Stimulated activated CD4-positive, alpha-beta T cell treated with anti-CD3 and anti-CD28 coated beads, Interleukin-4, amount 100 ng/mL, for 48 hours (primary cell): ENCODE measurements around the gene DACH1.

Experiments
- DNase-seq, 2 donors: peaks; one replicate each; pipeline ENCODE4 v3.0.0-alpha.2; 2020; ENCODE audit warnings: low read depth in 2 of 2

The DACH1 gene

DNA sequence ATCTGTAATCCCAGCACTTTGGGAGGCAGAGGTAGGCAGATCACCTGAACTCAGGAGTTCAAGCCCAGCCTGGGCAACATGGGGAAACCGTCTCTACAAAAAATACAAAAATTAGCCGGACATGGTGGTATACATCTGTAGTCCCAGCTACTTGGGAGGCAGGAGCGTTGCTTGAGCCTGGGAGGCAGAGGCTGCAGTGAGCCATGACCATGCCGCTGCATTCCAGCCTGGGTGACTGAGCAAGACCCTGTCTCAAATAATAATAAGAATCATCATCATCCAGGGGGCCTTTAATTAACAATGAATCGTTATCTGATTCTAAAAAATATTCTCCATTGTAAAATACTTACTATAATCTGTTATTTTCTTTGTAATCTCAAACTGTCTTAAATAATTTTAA is 283.4 kb downstream of the DACH1 start:
- no peak for DNase-seq

DNA sequence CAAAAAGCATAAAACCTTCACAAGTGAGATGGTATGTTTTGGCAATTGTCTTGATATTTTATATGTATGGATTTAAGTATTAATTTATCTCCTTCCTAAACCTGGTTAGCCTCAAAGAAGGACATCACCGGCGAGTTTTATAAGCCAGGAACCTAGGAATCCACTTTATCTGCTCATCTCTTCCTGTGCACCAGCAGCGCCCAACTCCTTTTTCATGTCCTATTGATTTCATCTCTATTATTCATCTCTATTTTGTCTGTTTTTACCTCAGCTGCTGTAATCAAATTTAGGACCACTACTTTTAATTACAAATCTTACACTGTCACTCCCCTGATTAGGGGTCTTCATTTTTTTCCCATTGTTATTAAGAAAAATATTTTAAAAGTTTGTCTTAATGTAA is 286.4 kb downstream of the DACH1 start:
- no peak for DNase-seq

GRCh38 chr13:71578048-71578447 is 289.0 kb downstream of the DACH1 start:
- no peak for DNase-seq

DNA sequence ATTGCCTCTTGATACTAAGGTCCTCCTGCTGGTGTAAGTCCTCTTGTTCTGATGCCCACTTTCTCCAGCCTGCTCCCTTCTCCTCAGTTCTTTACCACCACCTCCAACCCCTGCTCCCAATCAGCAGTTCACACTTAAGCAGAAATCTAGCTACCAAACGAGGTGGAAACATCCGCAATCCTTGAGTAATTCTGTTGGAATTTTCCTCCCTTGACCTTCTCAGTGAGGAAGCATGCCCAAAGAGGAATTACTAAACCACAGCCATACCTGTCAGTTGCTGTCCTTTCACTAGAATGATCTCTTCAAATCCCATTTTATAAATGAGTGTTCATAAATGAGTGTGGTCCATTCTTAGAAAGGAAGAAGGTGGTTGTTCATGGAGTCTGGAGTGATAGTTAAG is 289.9 kb downstream of the DACH1 start:
- no peak for DNase-seq

GRCh38 chr13:71576571-71576970 is 290.4 kb downstream of the DACH1 start:
- no peak for DNase-seq

DNA sequence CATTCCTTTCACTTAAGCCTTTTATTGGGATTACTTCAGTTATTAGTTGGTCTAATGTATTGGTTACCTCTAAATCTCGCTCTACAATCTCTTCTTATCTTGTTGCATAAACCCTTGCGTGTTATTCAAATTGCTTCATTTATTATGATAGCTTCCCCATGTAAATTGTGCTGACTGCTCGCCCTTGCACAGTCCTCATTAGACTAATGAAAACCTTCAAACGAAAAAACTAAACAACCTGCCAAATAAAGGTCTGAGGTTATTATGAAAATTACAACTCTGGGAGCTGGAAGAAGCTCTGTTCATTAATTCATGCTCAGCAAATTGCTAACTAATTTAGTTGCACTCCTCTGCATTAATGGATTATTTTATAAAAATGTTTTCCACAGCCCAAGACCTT is 320.1 kb downstream of the DACH1 start:
- no peak for DNase-seq

DNA sequence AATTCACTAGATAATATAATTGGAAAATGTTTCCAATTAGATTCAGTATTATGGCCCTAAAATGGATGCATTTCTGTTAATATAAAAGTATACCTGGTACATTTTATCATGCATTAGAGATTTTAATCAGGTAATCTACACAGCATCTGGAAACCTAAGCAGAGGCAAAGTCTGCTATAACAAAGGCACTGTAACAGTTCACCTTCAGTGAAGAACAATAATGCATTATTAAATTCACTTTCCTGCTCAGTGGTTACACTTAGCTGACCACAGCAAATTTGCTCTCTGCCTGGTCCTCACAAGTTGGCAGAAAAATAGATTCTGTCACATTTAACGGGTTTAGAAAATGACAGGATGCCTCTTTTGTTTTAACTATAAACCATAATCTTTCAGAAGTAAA is 326.9 kb downstream of the DACH1 start:
- no peak for DNase-seq

DNA sequence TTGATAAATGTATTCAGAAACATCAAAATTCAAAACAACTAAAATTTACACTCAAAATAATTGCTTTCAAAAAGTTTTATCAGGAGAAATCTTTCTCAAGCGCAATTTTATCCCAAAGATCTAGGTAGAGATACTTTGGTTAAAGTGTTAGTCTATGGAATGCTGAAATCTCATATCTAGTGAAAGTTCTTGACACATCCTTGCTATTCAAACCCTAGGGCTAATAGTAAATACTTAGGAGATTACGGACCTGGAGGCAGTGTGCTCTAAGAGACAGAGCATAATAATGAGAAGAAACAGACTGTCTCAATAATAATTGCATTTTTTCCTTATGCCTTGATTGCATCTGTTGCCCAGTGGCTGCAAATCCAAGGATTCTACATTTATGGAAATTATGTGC is 330.8 kb downstream of the DACH1 start:
- DNase-seq = no peak

GRCh38 chr13:71524613-71525304 is 342.2 kb downstream of the DACH1 start:
- no peak for DNase-seq

- no peak for DNase-seq
These were observed 342.8 kb downstream of the DACH1 start for GRCh38 chr13:71524245-71524612.

- DNase-seq = no peak
These were observed 344.0 kb downstream of the DACH1 start for GRCh38 chr13:71522941-71523526.

GRCh38 chr13:71517004-71517403 is 350.0 kb downstream of the DACH1 start:
- DNase-seq = no peak

- DNase-seq = no peak
These were observed 350.5 kb downstream of the DACH1 start for GRCh38 chr13:71516521-71516920.

DNA sequence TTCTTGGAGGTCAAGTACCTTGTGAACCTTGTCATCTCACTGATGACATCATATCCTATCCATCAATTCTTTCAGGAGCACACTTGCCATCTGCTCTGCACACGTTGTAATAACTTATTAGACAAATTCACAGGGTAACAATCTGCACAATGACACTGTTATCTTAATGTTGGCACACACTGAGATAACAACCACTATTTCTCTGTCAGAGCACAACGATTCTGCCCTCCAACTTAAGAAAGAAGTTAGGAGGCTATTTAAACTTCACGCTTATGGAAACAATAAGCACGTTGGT is 351.3 kb downstream of the DACH1 start:
- DNase-seq = no peak

- DNase-seq = no peak
These were observed 351.9 kb downstream of the DACH1 start for GRCh38 chr13:71514900-71515743.

DNA sequence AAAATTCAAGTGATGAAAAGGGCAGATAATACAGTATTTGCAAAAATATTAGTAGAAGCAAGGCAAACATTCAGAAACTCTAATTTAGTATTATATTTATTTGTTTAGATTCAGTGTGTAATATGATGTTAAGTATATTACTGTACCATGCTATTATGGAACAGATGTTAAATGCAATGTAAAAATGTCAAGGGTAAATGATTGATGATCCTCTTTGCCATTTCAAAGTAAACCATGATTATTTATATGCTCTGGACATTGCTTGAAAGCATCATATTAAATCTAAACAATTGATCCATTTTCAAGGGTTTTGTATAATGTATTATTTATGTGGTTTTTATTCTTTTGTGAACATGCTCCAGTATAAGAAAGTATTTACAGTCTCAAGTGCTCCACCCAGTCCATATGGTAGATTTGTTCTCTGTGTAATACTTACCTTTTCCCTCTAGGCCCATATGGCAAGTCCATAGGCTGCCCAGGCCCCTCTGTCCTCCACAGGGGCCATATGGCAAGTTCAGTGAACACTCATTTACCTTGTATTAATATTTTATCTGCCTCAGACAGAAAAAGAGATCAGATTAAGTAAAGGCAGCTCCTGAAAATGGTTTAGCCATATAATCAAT is 353.5 kb downstream of the DACH1 start:
- DNase-seq = no peak

GRCh38 chr13:71503781-71504180 is 363.2 kb downstream of the DACH1 start:
- DNase-seq = no peak

DNA sequence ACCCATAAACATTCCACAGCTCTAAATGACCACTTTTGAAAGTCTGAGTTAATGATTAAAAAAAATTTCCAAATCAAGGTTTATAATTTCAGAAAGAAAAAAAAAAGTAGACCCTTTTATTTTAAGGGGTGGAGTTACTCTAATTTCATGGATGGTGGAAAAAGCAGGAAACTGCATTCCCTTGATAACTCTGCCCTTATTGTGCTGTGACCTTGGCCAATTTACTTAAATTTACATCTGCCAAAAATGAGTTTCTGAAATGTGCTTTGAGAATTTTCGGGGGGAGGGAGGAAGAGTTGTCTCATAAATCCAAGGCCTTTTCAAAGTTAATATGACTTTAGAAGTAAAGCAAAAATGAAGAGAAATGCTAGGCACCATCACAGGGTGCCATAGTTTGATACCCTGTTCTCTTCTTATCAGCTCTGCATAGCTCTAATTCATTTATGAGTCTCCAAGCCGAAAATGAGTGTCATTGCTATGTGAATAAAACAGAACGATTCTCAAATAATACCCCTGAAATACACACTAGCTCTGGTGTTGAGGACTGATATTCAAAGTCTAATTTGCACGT is 367.0 kb downstream of the DACH1 start:
- no peak for DNase-seq

DNA sequence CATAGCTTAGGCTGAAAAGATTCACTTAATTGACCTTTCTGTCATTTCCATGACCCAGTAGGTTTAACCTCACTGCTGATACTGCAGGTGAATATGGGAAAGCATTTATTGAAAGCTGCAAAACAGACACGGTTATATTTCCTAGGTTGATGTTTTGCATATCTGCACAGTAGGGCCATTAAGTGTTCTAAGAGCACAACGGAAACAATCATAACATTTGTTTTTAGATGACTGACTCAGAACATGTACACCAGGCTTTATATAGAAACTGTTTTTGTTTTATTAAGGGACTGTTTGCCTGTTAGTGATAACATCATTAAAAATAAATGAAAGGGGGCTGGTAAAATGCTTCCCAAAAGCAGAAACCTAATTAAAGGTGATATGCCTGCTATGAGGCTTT is 367.8 kb downstream of the DACH1 start:
- no peak for DNase-seq

DNA sequence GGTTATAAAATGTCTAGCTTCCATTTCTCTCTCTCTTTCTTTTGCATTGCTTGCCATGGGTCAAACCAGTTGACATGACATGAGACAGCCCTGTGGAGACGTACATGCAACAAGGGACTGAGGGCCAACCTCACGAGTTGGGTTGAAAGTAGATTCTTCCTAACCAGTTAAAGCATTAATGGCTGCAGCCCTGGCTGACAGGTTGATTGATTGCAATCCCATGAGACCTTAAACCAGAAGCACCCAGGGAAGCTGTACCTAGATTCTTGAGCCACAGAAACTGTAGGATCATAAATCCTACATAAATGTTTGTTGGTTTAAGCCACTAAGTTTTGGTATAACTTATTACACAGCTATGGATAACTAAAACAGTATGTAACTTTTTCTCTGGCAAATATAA is 373.8 kb downstream of the DACH1 start:
- DNase-seq = no peak

GRCh38 chr13:71492346-71492871 is 374.6 kb downstream of the DACH1 start:
- no peak for DNase-seq

DNA sequence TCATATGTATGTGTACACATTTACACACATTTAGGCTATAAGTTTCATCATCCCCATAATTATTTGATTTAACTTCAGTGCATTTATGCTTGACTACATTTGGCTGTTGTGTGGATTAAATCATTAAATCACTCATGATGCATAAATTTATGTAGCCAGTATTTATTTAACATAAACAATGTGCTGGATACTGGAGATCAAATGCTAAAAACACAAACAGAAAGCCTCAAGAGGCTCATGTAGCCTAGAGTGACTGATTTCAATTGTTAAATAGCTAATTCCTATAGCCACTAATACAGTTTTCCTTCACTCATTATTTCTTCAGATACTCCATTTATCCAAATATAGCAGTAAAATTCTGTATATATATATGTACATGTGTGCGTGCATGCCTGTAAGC is 376.0 kb downstream of the DACH1 start:
- DNase-seq = no peak
